C4-2B (cell line): ENCODE data around the gene EPSTI1.

ENCODE experiments used
- ZFX ChIP-seq: fragments of 450-650 bp; IDR thresholded peaks from 2 replicates; pipeline ENCODE4 v1.6.1; 2017
- TF ChIP-seq, protein P1 (sequence below): fragments of 450-650 bp; conservative IDR thresholded peaks from 2 replicates; pipeline ENCODE4 v1.5.1; 2017; ENCODE audit warnings: mild to moderate bottlenecking

DNA sequence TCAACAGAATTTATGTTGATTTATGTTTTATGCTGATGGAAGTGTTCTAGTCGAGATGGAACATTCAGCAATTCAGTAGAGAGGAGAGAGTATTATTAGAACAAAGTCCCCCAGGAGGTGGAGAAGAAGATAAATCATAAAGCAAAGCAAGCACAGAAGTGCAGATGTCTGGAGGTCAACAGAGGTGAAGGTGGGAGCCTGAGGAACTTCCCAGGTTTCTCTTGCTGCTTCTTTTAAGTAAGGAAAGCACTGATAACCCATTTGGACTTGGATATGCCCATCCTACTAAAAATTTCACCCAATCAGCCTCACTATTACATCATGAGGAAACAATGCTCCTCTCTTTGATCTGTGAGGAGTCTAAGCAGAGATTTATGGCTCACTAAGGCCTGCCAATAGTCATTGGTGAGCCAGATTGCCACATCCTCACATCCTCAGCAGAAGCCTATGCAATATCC lies 98.8 kb downstream of the EPSTI1 start:
- TF ChIP-seq, protein P1, sequence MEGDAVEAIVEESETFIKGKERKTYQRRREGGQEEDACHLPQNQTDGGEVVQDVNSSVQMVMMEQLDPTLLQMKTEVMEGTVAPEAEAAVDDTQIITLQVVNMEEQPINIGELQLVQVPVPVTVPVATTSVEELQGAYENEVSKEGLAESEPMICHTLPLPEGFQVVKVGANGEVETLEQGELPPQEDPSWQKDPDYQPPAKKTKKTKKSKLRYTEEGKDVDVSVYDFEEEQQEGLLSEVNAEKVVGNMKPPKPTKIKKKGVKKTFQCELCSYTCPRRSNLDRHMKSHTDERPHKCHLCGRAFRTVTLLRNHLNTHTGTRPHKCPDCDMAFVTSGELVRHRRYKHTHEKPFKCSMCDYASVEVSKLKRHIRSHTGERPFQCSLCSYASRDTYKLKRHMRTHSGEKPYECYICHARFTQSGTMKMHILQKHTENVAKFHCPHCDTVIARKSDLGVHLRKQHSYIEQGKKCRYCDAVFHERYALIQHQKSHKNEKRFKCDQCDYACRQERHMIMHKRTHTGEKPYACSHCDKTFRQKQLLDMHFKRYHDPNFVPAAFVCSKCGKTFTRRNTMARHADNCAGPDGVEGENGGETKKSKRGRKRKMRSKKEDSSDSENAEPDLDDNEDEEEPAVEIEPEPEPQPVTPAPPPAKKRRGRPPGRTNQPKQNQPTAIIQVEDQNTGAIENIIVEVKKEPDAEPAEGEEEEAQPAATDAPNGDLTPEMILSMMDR: no peak
- no peak for TF ChIP-seq ZFX
